ENCODE data around the gene SLC9A3.

- no peak for TF ChIP-seq POLR2A (IDR thresholded peaks at IDR 0.05)
- TF ChIP-seq CTCF (IDR thresholded peaks at IDR 0.05), result no peak
- no peak for TF ChIP-seq POLR2AphosphoS5 (IDR thresholded peaks at IDR 0.05; ENCODE audit: insufficient read depth in 1 of 2, low read depth in 1 of 2)
Measured at GRCh38 chr5:452978-453710, 71.1 kb downstream of the SLC9A3 start.
